Stimulated activated effector memory CD8-positive, alpha-beta T cell treated with anti-CD3 and anti-CD28 coated beads, Interleukin-12 subunit alpha, Interleukin-12 subunit beta, amount 100 ng/mL, for 72 hours (primary cell): ENCODE results near the gene DOC2A.
A peak's percentile ranks its signal among the peaks of the same experiment; 100 is the strongest.

ENCODE experiments used
- ATAC-seq: fragments of 150-1000 bp; cut with Tn5 transposase; 2 replicates; pipeline ENCODE4 v1.10.0; 2021
- DNase-seq, 2 donors: peaks; one replicate each; pipeline ENCODE4 v3.0.0; 2021 to 2022; ENCODE audit warnings: low spot score in 2 of 2
- H3K27ac Mint-ChIP-seq: one replicate; pipeline ENCODE4 v1.8.0; 2022; ENCODE audit warnings: mild to moderate bottlenecking, mixed read lengths
- H3K36me3 Mint-ChIP-seq: one replicate; pipeline ENCODE4 v1.8.0; 2022; ENCODE audit warnings: mild to moderate bottlenecking, mixed read lengths
- H3K4me1 Mint-ChIP-seq: one replicate; pipeline ENCODE4 v1.8.0; 2022; ENCODE audit warnings: mixed read lengths
- H3K4me3 Mint-ChIP-seq: one replicate; pipeline ENCODE4 v1.8.0; 2022; ENCODE audit warnings: mild to moderate bottlenecking, mixed read lengths
- H3K9me3 Mint-ChIP-seq: one replicate; pipeline ENCODE4 v1.8.0; 2022; ENCODE audit warnings: mixed read lengths

The DOC2A gene

DNA sequence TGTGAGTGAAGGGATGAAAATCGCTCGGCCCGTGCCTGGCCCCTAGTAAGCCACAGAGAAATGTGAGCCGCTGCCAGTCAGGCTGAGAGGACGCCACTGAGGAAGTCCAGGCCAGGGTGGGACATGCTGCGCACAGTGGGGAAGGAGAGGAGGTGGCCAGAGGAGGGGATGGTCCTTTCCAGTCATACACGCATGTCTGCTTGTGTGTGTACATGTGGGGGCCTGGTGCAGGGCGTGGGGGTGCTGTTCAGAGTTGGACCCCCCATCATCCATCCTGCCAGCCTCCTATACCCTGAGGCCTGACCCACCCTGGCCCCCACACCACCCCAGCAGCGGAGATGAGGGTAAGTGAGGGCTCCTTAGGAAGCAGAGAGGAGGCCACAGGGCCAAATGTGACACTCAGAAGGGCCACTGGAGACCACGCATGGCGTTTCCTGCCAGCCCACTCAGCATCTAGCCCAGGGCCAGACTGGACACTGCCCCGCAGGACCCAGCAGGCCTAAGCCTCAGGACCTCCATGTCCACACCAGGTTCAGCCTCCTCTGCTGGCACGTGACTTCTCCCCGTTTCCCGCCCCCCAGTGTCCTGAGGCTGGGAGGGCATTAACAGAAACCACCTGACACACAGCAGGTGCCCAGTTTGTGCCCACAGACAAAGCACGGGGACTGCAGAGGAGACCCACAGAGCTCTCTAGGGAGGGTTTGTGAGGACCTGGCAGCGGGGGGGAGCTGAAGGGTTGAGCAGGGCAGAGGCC lies 7.0 kb downstream of the DOC2A start:
- H3K4me1 Mint-ChIP-seq, result peaks cover 30% of the 10 kb centered on the region
- no peak for ATAC-seq
- peaks cover 54% of the 10 kb centered on the region for H3K36me3 Mint-ChIP-seq
- no peaks in the 10 kb centered on the region for H3K9me3 Mint-ChIP-seq
- H3K27ac Mint-ChIP-seq, result peak overlapping the region; percentile 37
- no peak overlapping the region for H3K4me3 Mint-ChIP-seq
- DNase-seq, result no peak

GRCh38 chr16:30002614-30003346 lies 8.0 kb downstream of the DOC2A start:
- no peak overlapping the region for H3K4me3 Mint-ChIP-seq
- peaks cover 65% of the 10 kb centered on the region for H3K36me3 Mint-ChIP-seq
- no peaks in the 10 kb centered on the region for H3K9me3 Mint-ChIP-seq
- peaks cover 30% of the 10 kb centered on the region for H3K4me1 Mint-ChIP-seq
- DNase-seq (no peak), ATAC-seq (no peak)
- H3K27ac Mint-ChIP-seq, result peak overlapping the region; percentile 56

DNA sequence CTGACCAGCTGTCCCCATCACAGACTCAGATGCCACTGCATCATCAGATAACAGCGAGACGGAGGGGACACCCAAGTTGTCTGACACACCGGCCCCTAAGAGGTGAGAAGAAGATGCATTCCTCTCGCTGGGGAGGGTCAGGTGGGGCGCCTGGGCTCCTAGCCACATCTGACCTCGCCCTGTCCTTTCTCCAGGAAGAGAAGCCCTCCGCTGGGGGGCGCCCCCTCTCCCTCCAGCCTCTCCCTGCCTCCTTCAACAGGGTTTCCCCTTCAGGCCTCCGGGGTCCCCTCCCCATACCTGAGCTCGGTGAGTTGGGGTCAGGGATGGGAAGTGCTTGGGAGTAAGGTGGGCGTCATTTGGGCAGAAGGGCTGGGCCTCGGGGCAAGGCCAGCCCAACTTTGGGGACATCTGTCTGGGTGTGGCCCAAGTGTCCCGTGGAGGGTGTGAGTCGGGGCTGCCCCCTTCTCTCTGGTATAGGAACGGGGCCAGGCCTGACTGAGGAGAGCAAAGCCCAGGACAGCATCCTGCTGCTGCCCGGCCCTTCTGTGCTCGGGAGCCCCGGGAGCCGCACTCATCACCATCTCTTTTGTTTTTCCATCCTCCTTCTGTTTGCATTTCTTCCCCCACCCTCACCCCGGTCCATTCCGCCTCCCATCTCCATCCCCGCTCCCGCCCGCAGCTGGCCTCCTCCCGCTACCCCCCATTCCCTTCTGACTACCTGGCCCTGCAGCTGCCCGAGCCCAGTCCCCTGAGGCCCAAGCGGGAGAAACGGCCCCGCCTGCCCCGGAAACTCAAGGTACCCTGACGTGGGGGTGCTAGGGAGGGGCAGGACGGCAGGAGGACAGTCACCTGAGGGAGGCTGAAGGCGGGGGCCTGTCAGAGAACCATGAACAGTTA lies 9.8 kb downstream of the DOC2A start:
- no peak overlapping the region for H3K4me3 Mint-ChIP-seq
- H3K27ac Mint-ChIP-seq, result peak overlapping the region; percentile 56
- no peak for DNase-seq
- H3K4me1 Mint-ChIP-seq, result peaks cover 42% of the 10 kb centered on the region
- ATAC-seq, result no peak
- peaks cover 83% of the 10 kb centered on the region for H3K36me3 Mint-ChIP-seq
- H3K9me3 Mint-ChIP-seq, result no peaks in the 10 kb centered on the region

GRCh38 chr16:29999605-30000004 lies 11.2 kb downstream of the DOC2A start:
- Mint-ChIP-seq H3K36me3 (peaks cover 86% of the 10 kb centered on the region), H3K4me3 (no peak overlapping the region), H3K4me1 (peaks cover 53% of the 10 kb centered on the region), H3K27ac (peak overlapping the region; percentile 58), H3K9me3 (no peaks in the 10 kb centered on the region)
- ATAC-seq, result no peak
- DNase-seq, result no peak

GRCh38 chr16:29996766-29997250 lies 14.0 kb downstream of the DOC2A start:
- Mint-ChIP-seq H3K4me3 (peak overlapping the region; percentile 98), H3K4me1 (peaks cover 47% of the 10 kb centered on the region), H3K9me3 (no peaks in the 10 kb centered on the region), H3K36me3 (peaks cover 95% of the 10 kb centered on the region), H3K27ac (peak overlapping the region; percentile 99)
- DNase-seq (no peak), ATAC-seq (no peak)

DNA sequence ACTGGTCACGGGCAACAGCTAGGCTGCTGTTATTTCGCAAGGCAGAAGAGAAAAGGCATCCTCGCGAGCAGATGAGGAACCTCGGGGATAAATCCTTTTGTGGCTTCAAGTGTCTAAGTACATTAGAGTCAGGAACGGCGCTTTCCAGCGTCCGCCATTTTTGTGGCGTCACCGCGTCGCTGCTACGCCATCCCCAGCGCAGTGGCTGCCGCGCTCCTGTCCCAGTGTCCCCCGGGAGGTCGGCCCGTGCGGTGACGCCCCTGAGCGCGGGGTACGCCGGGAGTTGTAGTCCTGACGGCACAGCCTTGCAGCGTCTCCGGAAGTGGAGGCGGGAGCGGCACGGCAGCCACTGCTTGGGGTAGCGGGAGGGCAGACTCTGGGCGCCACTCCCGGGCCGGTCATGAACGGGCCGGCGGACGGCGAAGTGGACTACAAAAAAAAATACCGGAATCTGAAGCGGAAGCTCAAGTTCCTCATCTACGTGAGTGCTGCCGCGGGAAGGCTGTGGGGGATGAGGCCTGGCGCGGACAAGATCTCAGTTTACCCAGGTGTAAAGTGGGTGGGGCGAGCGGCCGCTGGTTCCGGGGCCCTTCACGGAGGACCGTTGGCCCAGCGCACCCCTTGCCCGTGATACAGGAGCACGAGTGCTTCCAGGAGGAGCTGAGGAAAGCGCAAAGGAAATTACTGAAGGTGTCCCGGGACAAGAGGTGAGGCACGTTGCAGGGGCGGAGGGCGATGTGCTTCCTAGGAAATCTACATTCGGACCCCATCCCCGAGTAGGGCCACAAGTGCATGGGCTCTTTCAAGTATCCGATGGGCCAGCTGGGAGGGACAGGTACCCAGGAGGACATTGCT lies 14.7 kb downstream of the DOC2A start, which contains the start of gene INO80E:
TSS of gene INO80E (plus strand) at position 331 of the 855 bp plus-strand sequence. CDS start at position 401, 70 bp downstream.
- peak within 1 kb of the TSS; percentile 99 for H3K27ac Mint-ChIP-seq
- peaks cover 44% of the 10 kb centered on the region for H3K4me1 Mint-ChIP-seq
- peak; percentile 99 for ATAC-seq
- H3K36me3 Mint-ChIP-seq, result peaks cover 97% of the 10 kb centered on the region
- H3K9me3 Mint-ChIP-seq, result no peaks in the 10 kb centered on the region
- DNase-seq, result peak; percentile 96 to 99
- H3K4me3 Mint-ChIP-seq, result peak within 1 kb of the TSS; percentile 98

DNA sequence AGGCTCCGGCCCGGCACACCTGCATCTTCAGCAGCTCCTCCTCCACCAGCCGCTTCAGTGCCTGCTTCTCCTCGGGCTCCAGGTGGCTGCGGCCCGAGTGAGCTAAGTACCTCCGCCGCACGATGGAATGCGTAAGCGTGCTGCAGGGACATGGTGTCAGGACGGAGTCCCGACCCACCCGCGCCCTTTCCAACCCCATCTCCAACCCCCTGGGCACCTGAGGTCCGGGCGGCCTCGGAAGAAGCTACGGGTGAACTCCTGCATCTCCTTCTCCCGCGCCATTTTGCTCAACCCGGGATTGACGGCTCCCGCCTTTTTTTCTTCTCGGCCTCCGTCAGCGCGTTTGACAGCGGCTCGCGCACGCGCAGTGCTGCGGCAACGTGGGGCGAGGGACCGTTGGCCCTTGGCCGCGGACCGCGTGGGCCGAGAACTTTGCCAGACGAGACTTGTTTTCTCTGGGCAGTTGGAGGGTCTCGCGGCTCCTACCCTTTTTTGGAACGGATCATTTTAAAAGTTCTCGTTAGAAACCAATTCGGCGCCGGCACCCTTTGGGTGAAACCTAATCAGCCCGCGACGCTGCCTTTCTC lies 15.4 kb downstream of the DOC2A start, which contains the start of gene HIRIP3:
TSS of gene HIRIP3 (minus strand) at position 294 of the 587 bp plus-strand sequence. CDS start at position 282, 12 bp downstream.
- H3K4me1 Mint-ChIP-seq, result peaks cover 44% of the 10 kb centered on the region
- peaks cover 94% of the 10 kb centered on the region for H3K36me3 Mint-ChIP-seq
- peak; percentile 85 to 93 for DNase-seq
- H3K9me3 Mint-ChIP-seq, result no peaks in the 10 kb centered on the region
- H3K4me3 Mint-ChIP-seq, result peak within 1 kb of the TSS; percentile 98
- H3K27ac Mint-ChIP-seq, result peak within 1 kb of the TSS; percentile 99
- peak; percentile 74 for ATAC-seq

DNA sequence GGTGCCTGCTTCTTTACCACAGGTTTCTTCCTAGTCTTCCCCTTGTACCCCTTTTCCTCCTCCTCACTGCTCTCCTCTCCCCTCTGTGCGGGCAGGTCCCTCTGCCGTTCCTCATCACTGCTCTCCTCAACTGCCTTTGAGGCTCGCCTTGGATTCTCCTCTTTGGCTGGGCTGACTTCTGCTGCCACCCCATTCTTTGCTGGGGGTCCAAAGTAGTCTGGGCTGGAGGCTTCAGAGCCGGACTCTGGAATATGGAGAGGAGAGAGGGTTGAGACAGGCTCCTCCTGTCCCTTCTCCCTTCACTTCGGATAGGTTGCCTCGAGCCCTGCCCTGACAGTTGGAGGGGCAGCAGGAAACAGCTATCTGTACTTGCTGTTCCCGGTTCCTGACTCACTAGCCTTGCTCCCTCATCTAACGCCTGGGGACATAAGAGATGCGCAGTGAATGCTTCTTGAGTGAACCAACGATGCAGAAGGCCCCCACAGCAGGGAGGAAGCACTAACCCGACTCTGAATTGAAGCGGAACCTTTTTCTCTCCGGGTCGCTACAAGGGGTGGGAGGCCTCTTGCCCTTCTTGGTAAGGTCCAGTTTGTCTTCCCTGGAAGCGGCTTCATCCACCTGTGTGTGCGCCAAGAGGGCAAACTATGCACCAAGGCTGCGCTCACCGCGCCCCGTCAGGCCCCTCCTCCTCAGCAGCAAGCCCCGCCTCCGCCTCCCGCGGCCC lies 16.1 kb downstream of the DOC2A start:
- ATAC-seq (peak; percentile 52), DNase-seq (peak; percentile 56 to 83)
- peaks cover 94% of the 10 kb centered on the region for H3K36me3 Mint-ChIP-seq
- H3K4me3 Mint-ChIP-seq, result peak overlapping the region; percentile 98
- H3K4me1 Mint-ChIP-seq, result peaks cover 43% of the 10 kb centered on the region
- peak overlapping the region; percentile 99 for H3K27ac Mint-ChIP-seq
- H3K9me3 Mint-ChIP-seq, result no peaks in the 10 kb centered on the region

DNA sequence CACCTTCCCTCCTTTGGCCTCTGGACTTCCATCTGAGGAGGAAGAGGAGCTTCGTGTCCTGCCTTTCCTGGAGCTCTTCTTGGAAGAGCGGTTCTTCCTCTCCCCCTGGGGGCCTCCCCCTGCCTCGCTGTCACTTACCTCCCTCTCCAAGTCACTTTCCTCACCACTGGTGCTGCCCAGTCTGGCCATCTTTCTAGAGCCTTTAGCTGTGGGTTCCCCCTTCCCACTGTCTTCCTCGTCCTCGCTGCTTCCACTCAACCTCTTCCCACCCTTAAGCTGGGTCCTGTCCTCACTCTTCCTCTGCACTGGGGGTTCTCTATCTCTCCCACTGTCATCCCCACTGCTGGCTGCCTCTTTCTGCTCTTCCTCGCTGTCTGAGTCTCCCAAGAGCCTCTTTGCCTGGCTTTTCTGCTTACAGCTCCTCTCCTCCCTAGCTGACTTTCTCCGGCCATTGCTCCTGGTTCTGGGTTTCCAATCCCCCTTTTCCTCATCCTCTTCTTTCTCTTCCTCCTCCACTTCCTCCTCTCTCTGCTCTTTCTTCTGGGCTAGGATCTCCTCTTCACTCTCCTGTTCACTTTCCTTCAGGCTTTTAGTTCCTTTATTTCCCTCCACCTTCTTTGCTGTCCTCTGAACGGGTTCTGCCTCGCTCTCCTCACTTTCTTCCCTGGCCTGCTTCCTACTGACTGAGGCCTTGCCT lies 16.8 kb downstream of the DOC2A start:
- H3K4me3 Mint-ChIP-seq, result peak overlapping the region; percentile 98
- no peak for ATAC-seq
- DNase-seq, result no peak
- H3K36me3 Mint-ChIP-seq, result peaks cover 94% of the 10 kb centered on the region
- H3K27ac Mint-ChIP-seq, result peak overlapping the region; percentile 99
- H3K4me1 Mint-ChIP-seq, result peaks cover 36% of the 10 kb centered on the region
- H3K9me3 Mint-ChIP-seq, result no peaks in the 10 kb centered on the region

DNA sequence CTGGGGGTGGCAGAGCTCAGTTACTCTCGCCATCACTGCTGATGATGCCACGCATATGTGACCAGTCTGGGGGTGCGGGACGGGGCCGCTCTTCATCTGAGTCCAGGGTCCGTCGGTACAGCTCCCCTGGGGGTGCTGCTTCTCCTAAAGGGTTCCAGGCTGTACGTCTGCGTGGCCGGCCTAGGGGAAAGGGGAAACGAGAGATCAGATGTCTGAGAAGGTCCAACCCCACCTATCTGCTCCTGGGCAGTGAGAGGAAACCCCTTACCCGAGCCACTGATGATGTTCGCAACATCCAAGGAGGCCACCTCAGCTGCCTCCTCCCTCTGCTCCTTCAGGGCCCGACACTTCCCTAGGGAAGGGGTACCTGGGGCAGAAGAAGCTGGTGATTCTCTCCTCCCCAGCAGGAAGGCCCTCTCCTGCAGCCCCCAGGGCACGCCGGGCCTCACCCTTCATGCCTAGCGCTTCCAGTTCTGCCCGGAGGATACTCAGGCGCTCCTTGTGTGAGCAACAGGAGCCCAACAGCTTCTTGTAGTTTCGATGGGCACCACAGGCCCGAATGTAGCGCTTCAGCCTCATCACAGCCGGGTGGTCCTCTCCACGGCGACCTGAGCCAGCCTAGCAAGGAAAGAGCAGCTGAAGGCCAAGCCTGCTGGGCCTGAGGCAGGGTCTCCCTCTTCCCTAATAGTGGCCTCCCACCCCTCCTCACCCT lies 17.5 kb downstream of the DOC2A start:
- Mint-ChIP-seq H3K36me3 (peaks cover 94% of the 10 kb centered on the region), H3K27ac (peak overlapping the region; percentile 99), H3K4me3 (peak overlapping the region; percentile 98), H3K9me3 (no peaks in the 10 kb centered on the region), H3K4me1 (peaks cover 34% of the 10 kb centered on the region)
- ATAC-seq (no peak), DNase-seq (no peak)

- DNase-seq (no peak), ATAC-seq (no peak)
- Mint-ChIP-seq H3K36me3 (peaks cover 93% of the 10 kb centered on the region), H3K4me3 (peak overlapping the region; percentile 26), H3K27ac (peak overlapping the region; percentile 43), H3K9me3 (no peaks in the 10 kb centered on the region), H3K4me1 (peaks cover 40% of the 10 kb centered on the region)
These were observed 18.4 kb downstream of the DOC2A start for GRCh38 chr16:29992344-29992967.

GRCh38 chr16:29991571-29991904 lies 19.3 kb downstream of the DOC2A start:
- Mint-ChIP-seq H3K9me3 (no peaks in the 10 kb centered on the region), H3K36me3 (peaks cover 88% of the 10 kb centered on the region), H3K4me1 (peaks cover 33% of the 10 kb centered on the region), H3K4me3 (no peak overlapping the region), H3K27ac (peak overlapping the region; percentile 43)
- DNase-seq, result no peak
- ATAC-seq, result no peak
